D721Med (cell line): Measurements from ENCODE around the gene NFAT5.

Experiments used
- DNase-seq: peaks from one replicate; pipeline ENCODE4 v3.0.0; 2011; ENCODE audit warnings: low spot score; ENCODE audit not compliant: insufficient read length
- FAIRE-seq: peaks from 2 replicates; lab custom pipeline; 2011; peaks lifted over from hg19 to GRCh38; lab: Jason Lieb, UNC
- CTCF ChIP-seq: IDR thresholded peaks from 2 replicates; pipeline ENCODE4 v1.5.1; 2012; ENCODE audit warnings: mild to moderate bottlenecking, control low read depth; ENCODE audit not compliant: insufficient read depth; ENCODE audit errors: missing control alignments

NFAT5 gene

DNA sequence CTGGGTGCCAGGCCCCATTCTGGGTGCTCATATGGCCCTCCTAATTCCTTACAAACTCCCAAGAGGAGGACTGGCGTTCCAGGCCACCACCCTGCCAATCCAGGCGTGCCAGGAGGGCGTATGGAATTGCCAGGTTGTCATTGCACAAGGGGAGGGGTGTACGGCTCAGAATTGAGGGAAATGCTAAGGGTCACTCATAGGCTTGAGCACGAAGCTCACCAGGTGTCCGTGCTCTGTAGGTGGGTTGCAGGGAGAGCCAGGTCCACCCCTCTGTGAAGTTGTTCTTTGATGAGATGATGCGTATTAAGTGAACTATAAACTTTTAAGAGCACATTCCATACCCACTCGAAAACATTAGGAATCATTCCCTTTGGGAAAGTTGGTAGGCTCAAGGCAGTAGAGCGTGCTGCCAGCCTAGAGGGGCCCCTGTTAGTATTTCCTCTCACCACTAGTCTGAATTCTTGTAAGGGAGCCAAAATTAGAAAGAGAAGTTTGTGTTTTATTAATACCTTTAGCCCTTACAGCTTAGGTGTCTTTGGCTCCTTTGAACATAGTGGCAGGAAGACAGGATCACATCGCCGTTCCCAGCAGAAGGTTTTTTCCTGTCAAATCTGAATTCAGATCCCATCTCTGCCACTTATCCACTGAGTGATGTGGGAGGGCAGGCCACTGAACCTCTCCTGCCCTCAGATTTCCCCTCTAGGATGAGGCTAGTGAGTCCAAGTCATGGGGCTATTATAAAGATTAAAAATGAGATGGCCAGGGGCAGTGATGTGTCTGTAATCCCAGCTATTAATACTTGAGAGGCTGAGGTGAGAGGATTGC, 38.7 kb upstream of the NFAT5 start:
- DNase-seq (no peak), FAIRE-seq (no peak)
- no peak for TF ChIP-seq CTCF

DNA sequence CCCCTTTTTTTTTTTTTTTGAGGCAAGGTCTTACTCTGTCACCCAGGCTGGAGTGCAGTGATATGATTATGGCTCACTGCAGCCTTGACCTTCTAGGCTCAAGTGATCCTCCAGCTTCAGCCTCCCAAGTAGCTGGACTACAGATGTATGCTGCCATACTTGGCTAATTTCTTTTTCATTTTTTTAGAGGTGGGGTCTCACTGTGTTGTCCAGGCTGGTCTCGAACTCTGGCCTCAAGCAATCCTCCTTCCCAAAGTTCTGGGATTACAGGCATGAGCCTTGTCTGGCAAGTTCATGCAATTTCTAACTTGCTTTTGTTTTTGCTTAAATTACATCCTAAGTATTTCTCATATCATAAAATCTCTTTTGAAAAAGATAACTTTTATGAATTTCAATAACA, 33.8 kb upstream of the NFAT5 start:
- DNase-seq (no peak), FAIRE-seq (no peak)
- TF ChIP-seq CTCF: no peak

GRCh38 chr16:69532641-69533455, 32.9 kb upstream of the NFAT5 start:
- FAIRE-seq (no peak), DNase-seq (no peak)

DNA sequence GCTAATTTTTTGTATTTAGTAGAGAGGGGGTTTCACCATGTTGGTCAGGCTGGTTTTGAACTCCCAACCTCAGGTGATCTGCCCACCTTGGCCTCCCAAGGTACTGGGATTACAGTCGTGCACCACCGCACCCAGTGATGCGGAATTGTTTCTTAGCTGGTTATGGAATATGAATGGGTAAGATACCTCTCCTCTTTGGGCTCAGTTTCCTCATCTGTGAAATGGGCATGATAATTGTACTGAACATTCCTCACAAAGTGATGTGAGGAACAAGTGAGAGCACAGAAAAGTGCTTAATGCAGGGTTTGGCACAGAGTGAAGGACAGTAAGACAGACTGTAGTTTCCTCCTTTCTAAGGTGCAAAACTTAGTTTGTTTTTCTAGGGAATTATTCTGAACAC, 31.0 kb upstream of the NFAT5 start:
- FAIRE-seq (no peak), DNase-seq (no peak)
- no peak for TF ChIP-seq CTCF

More at GRCh38 chr16:69532641-69533455, 32.9 kb upstream of the NFAT5 start:
- TF ChIP-seq CTCF: no peak

DNA sequence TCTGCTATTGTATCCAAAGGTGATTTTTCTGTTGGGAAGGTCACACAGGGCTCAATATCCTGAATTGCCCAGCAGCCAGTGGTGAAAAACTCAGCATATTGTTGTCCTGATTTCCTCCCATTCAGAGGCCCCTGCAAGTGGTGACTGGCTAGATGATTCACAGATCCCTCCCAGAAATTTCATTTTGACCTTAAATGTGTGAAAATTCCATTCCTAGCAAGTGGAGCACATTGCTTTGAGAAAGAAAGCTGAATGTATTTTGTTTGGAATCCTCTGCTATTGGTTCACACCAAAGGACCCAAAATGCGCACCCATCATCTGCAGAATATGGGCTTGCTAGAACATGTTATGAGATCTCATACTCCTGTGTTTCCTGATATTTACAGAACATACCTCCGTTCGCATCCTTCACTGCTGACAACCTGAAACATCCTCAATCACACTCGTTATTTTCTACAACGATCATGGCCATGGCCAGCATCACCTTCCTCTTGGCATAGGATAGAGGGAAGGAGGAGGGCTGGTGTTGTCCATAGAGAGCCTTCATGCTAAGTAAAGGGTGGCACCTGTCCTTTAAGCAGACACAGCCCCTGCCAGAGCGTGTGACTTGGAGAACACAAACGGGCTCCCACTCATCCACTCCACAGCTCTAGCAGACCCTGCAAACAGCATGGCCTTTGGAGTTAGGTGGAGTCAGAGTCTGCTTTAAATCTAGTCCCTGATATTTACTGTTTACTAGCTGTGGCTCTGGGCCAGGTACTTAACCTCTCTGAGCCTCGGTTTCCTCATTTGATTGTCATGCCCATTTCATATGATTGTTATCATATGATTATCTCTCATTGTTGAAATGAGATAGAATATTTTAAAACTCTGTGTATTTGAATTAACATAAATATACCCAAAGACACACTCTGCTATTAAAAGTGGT, 30.4 kb upstream of the NFAT5 start:
- DNase-seq (no peak), FAIRE-seq (no peak)
- no peak for TF ChIP-seq CTCF

DNA sequence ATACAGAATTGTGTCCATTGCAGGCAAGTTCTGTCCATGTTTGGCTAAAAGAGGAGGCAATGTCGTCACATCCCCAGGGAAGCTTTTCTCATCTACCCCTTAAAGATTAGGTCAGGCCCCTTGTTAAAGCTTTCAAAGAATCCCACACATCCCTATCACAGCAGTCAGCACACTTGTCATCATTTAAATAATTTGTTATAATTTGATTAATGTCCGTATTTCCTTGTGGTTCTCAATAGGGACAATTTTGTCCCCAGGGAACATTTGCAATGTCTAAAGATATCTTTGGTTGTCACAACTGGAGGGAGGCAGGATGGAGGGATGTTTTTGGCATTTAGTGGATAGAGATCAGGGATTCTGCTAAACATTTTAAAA, 28.1 kb upstream of the NFAT5 start:
- FAIRE-seq (no peak), DNase-seq (no peak)
- TF ChIP-seq CTCF: no peak
